22Rv1 (cell line): ENCODE data around the gene LAMA3.

Source experiments
- ZFX ChIP-seq: fragments of 450-650 bp; IDR thresholded peaks from 2 replicates; pipeline ENCODE4 v1.6.1; 2017; ENCODE audit warnings: antibody characterized with exemption, borderline replicate concordance
- TF ChIP-seq, protein P1 (sequence below): fragments of 450-650 bp; IDR thresholded peaks from 2 replicates; pipeline ENCODE4 v1.5.1; 2017; ENCODE audit warnings: mild to moderate bottlenecking

DNA sequence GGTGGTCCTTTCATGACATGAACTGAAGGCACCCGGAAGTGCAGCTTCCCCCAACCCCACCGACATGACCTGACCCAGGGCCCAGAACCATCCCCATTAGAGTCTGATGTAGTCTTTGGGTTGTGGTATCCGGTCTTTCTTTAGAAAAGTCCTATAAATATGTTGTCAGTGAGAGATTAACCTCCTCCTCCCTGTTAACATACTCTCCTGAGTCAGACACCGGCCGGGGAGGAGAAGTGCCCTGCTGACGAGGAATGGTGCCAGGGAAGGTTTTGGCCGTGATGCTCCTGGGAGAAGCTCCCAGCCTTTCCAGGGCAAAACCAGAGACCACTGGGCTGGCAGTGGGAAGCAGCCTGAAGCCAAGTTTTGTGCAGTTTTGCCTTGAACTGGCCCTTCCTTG is 109.0 kb downstream of the LAMA3 start:
- TF ChIP-seq, protein P1, sequence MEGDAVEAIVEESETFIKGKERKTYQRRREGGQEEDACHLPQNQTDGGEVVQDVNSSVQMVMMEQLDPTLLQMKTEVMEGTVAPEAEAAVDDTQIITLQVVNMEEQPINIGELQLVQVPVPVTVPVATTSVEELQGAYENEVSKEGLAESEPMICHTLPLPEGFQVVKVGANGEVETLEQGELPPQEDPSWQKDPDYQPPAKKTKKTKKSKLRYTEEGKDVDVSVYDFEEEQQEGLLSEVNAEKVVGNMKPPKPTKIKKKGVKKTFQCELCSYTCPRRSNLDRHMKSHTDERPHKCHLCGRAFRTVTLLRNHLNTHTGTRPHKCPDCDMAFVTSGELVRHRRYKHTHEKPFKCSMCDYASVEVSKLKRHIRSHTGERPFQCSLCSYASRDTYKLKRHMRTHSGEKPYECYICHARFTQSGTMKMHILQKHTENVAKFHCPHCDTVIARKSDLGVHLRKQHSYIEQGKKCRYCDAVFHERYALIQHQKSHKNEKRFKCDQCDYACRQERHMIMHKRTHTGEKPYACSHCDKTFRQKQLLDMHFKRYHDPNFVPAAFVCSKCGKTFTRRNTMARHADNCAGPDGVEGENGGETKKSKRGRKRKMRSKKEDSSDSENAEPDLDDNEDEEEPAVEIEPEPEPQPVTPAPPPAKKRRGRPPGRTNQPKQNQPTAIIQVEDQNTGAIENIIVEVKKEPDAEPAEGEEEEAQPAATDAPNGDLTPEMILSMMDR = no peak
- TF ChIP-seq ZFX = no peak
